CD4-positive, alpha-beta T cell treated with Interleukin-6 at 100 ng/mL for 8 hours (primary cell): ENCODE results near the gene CSGALNACT2.

Experiments
- DNase-seq: peaks from one replicate; pipeline ENCODE4 v3.0.0-alpha.2; 2020; ENCODE audit warnings: mixed read lengths, low spot score

Gene CSGALNACT2

GRCh38 chr10:43124574-43125273, 13.5 kb upstream of the CSGALNACT2 start:
- no peak for DNase-seq

GRCh38 chr10:43125274-43125845, 12.9 kb upstream of the CSGALNACT2 start:
- DNase-seq: no peak

- no peak for DNase-seq
Observed at GRCh38 chr10:43125881-43126731, 12.1 kb upstream of the CSGALNACT2 start.

GRCh38 chr10:43126759-43127424, 11.4 kb upstream of the CSGALNACT2 start:
- no peak for DNase-seq

- DNase-seq: no peak
Observed at GRCh38 chr10:43127442-43127841, 10.8 kb upstream of the CSGALNACT2 start.

- no peak for DNase-seq
Observed at GRCh38 chr10:43128331-43128730, 9.9 kb upstream of the CSGALNACT2 start.

GRCh38 chr10:43128958-43129706, 9.1 kb upstream of the CSGALNACT2 start:
- DNase-seq: peak; percentile 31

GRCh38 chr10:43130770-43131171, 7.5 kb upstream of the CSGALNACT2 start:
- no peak for DNase-seq

- DNase-seq: no peak
Observed at GRCh38 chr10:43131256-43131655, 7.0 kb upstream of the CSGALNACT2 start.

- no peak for DNase-seq
Observed at GRCh38 chr10:43131906-43132305, 6.3 kb upstream of the CSGALNACT2 start.

GRCh38 chr10:43132867-43133787, 5.1 kb upstream of the CSGALNACT2 start:
- DNase-seq: no peak

- DNase-seq: no peak
Observed at GRCh38 chr10:43134126-43134905, 3.9 kb upstream of the CSGALNACT2 start.

- no peak for DNase-seq
Observed at GRCh38 chr10:43135064-43135463, 3.2 kb upstream of the CSGALNACT2 start.

GRCh38 chr10:43135656-43136055, 2.6 kb upstream of the CSGALNACT2 start:
- no peak for DNase-seq

GRCh38 chr10:43136432-43136831, 1.8 kb upstream of the CSGALNACT2 start:
- no peak for DNase-seq

GRCh38 chr10:43136995-43137716, 1.1 kb upstream of the CSGALNACT2 start:
- DNase-seq: no peak

GRCh38 chr10:43137717-43138020, 576 bp upstream of the CSGALNACT2 start:
- DNase-seq: no peak

- DNase-seq: peak; percentile 66
Observed at GRCh38 chr10:43138757-43139241, 554 bp downstream of the CSGALNACT2 start.

GRCh38 chr10:43141421-43141820, 3.2 kb downstream of the CSGALNACT2 start:
- DNase-seq: no peak
